Keratinocyte (primary cell): ENCODE measurements around the gene SPOCD1. TPM values are rescaled to one million over a fixed set of nuclear protein-coding genes. Genes with fewer than 3 reads are reported as not detected.

Experiments
- DNase-seq: peaks from one replicate; pipeline ENCODE4 v3.0.0-alpha.2; 2011; ENCODE audit warnings: low read depth, missing footprints, low spot score
- FAIRE-seq: peaks from 2 replicates; lab custom pipeline; 2011; peaks lifted over from hg19 to GRCh38; lab: Jason Lieb, UNC
- H2AFZ ChIP-seq: 2 replicates; pipeline ENCODE4 v1.6.0; 2012; ENCODE audit warnings: low read length, control low read depth, inconsistent platforms; ENCODE audit not compliant: control insufficient read depth
- H3K27ac ChIP-seq: 2 replicates; pipeline ENCODE4 v1.5.1; 2011; ENCODE audit warnings: low read length; ENCODE audit not compliant: control insufficient read depth, insufficient read depth
- H3K27me3 ChIP-seq: 3 replicates; pipeline ENCODE4 v1.6.0; 2011; ENCODE audit warnings: low read length; ENCODE audit not compliant: control insufficient read depth, insufficient read depth; ENCODE audit errors: extremely low read depth
- H3K36me3 ChIP-seq, 2 experiments: 2 replicates in 1 of 2; 3 replicates in 1 of 2; pipeline ENCODE4 v1.5.1; 2011; ENCODE audit warnings: low read length in 2 of 2, mild to moderate bottlenecking in 1 of 2; ENCODE audit not compliant: control insufficient read depth in 2 of 2, insufficient read depth in 2 of 2; ENCODE audit errors: extremely low read depth in 1 of 2
- H3K4me1 ChIP-seq: 3 replicates; pipeline ENCODE4 v1.5.1; 2011; ENCODE audit warnings: low read length; ENCODE audit not compliant: control insufficient read depth, insufficient read depth; ENCODE audit errors: extremely low read depth
- H3K4me2 ChIP-seq: 3 replicates; pipeline ENCODE4 v1.6.0; 2011; ENCODE audit warnings: low read depth, low read length; ENCODE audit not compliant: control insufficient read depth, insufficient read depth; ENCODE audit errors: extremely low read depth
- H3K4me3 ChIP-seq, 3 experiments: fragments of 200-600 bp in 1 of 3; sonication (generic) in 1 of 3; 2 replicates in 2 of 3; 3 replicates in 1 of 3; pipeline ENCODE4 v1.5.1; 2011 to 2016; ENCODE audit warnings: low read length in 3 of 3, mild to moderate bottlenecking in 3 of 3, control low read depth in 2 of 3, inconsistent platforms in 1 of 3, low read depth in 1 of 3, mixed read lengths in 1 of 3, mixed run types in 1 of 3, moderate library complexity in 1 of 3; ENCODE audit not compliant: control insufficient read depth in 2 of 3, insufficient read depth in 2 of 3; ENCODE audit errors: extremely low read depth in 1 of 3
- H3K79me2 ChIP-seq: 2 replicates; pipeline ENCODE4 v1.6.0; 2012; ENCODE audit warnings: low read length; ENCODE audit not compliant: control insufficient read depth, insufficient read depth
- H3K9ac ChIP-seq: 3 replicates; pipeline ENCODE4 v1.6.0; 2011; ENCODE audit warnings: low read length; ENCODE audit not compliant: control insufficient read depth, insufficient read depth; ENCODE audit errors: extremely low read depth
- H3K9me1 ChIP-seq: 3 replicates; pipeline ENCODE4 v1.6.0; 2011; ENCODE audit warnings: low read length; ENCODE audit not compliant: control insufficient read depth, insufficient read depth; ENCODE audit errors: extremely low read depth
- H3K9me3 ChIP-seq: 2 replicates; pipeline ENCODE4 v1.5.1; 2012; ENCODE audit warnings: low read depth, low read length; ENCODE audit not compliant: control insufficient read depth
- H4K20me1 ChIP-seq: 3 replicates; pipeline ENCODE4 v1.6.0; 2011; ENCODE audit warnings: low read length; ENCODE audit not compliant: control insufficient read depth, insufficient read depth; ENCODE audit errors: extremely low read depth
- CTCF ChIP-seq, 3 experiments: IDR thresholded peaks in 1 of 3; conservative IDR thresholded peaks in 1 of 3; optimal IDR thresholded peaks in 1 of 3; 2 replicates in 2 of 3; 3 replicates in 1 of 3; pipeline versions ENCODE3 to v1.5.1; 2011; ENCODE audit warnings: low read length in 3 of 3, mild to moderate bottlenecking in 3 of 3, moderate library complexity in 2 of 3, control low read depth in 1 of 3, inconsistent platforms in 1 of 3; ENCODE audit not compliant: insufficient read depth in 2 of 3; ENCODE audit errors: extremely low read depth in 1 of 3
- EZH2 ChIP-seq: IDR thresholded peaks from one replicate; pipeline ENCODE4 v1.6.1; 2012; ENCODE audit warnings: inconsistent platforms, mild to moderate bottlenecking, low read length, moderate library complexity
- dilution Hi-C: fragments of 300-500 bp; cut with MboI; formaldehyde crosslinking; loops from one replicate; pipeline ENCODE4 v1.7.0; 2020; ENCODE audit warnings: low sequenced_read_pairs; ENCODE audit not compliant: extremely low pct_ligation_motif_present
- polyA plus RNA-seq, 5 experiments: library from polyadenylated mRNA; depleted of rRNA in 3 of 5; stranded (reverse) in 3 of 5; stranded (forward) in 1 of 5; unstranded in 1 of 5; fragments of >200 nt; gene quantifications; 1 replicate in 1 of 5; 2 replicates in 3 of 5; 3 replicates in 1 of 5; pipeline versions ENCODE4 v1.2.1 to v1.2.3, GENCODE V29; 2011 to 2012; ENCODE audit warnings: missing spikeins in 2 of 5, low read depth in 1 of 5, low replicate concordance in 1 of 5

SPOCD1 gene
- polyA plus RNA-seq, 1 donor (not counting 4 experiments of a cell fraction or from before 2014, with no cell fraction given), result 4.7 TPM

DNA sequence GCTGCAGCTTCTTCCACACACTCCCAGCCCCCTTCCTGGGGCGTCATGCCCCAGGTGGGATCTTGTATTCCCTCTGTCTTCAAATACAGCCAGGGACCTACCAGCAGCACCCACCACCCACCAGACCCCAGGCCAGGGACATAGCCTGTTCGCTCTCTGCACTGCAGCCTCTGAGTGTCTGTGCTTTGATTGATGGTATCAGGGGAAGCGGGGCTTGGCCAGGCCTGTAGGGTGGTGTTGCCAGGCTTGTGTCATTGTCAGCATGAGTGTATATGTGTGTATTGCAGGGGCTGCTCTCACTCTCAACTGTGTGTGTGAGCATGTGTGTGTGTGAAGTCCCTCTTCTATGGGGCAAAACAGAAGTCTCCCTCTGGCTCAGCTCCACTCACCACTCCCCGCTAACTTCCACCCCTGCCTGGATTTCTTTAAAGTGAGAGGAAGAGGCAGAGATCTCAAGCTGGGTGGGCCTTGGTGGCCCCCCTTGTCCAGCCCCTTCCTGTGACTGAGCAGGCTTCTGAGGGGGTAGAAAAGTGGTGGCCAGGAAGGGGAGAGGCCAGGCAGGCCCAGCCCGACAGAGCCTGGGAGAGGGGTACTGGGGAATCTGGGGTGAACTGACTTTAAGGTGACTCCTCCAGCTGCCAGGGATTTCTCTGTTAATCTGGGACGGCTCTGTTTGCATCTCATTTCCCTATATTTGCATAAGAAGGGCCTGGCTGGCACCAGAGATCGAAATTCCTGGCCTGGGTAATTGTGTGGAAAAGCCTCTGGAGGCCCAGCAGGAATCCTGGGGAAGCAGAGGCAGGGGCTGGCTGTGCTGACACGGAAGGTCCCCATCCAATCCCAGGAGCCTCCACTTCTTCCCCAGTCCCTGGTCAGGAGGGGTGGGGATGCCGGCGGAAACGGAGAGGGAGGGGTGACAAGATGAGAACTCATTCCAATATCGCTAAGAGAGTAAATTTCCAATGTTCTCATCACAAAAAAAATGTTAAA lies 33.1 kb downstream of the SPOCD1 start:
- no peak overlapping the region for H3K27ac ChIP-seq
- H3K9me3 ChIP-seq, result no peaks in the 10 kb centered on the region
- DNase-seq, result no peak
- H2AFZ ChIP-seq, result no peak overlapping the region
- H3K36me3 ChIP-seq, result no peaks in the 10 kb centered on the region
- dilution Hi-C loops, result no loop called here
- H3K27me3 ChIP-seq, result no peaks in the 10 kb centered on the region
- no peaks in the 10 kb centered on the region for H3K79me2 ChIP-seq
- FAIRE-seq, result no peak
- H3K9ac ChIP-seq, result no peak overlapping the region
- no peak overlapping the region for H3K4me2 ChIP-seq
- no peaks in the 10 kb centered on the region for H4K20me1 ChIP-seq
- H3K4me1 ChIP-seq, result peaks cover 2% of the 10 kb centered on the region
- no peak for TF ChIP-seq EZH2
- no peak for TF ChIP-seq CTCF (optimal IDR thresholded peaks at IDR 0.05 in 1 of 3, IDR thresholded peaks at IDR 0.05 in 1 of 3, conservative IDR thresholded peaks at IDR 0.05 in 1 of 3; ENCODE audit: extremely low read depth in 1 of 3, insufficient read depth in 2 of 3, low read length in 3 of 3)
- no peak overlapping the region for H3K4me3 ChIP-seq
- H3K9me1 ChIP-seq, result no peaks in the 10 kb centered on the region

GRCh38 chr1:31781756-31782371 lies 34.0 kb downstream of the SPOCD1 start:
- H3K4me3 ChIP-seq, result no peak overlapping the region
- no peak overlapping the region for H3K4me2 ChIP-seq
- no peaks in the 10 kb centered on the region for H3K9me3 ChIP-seq
- DNase-seq, result no peak
- H3K27me3 ChIP-seq, result no peaks in the 10 kb centered on the region
- no peaks in the 10 kb centered on the region for H3K9me1 ChIP-seq
- no peak overlapping the region for H3K9ac ChIP-seq
- TF ChIP-seq EZH2 (no peak), CTCF (optimal IDR thresholded peaks at IDR 0.05 in 1 of 3, IDR thresholded peaks at IDR 0.05 in 1 of 3, conservative IDR thresholded peaks at IDR 0.05 in 1 of 3; ENCODE audit: extremely low read depth in 1 of 3, insufficient read depth in 2 of 3, low read length in 3 of 3) (no peak)
- H3K36me3 ChIP-seq, result no peaks in the 10 kb centered on the region
- dilution Hi-C loops, result no loop called here
- H3K27ac ChIP-seq, result no peak overlapping the region
- no peaks in the 10 kb centered on the region for H4K20me1 ChIP-seq
- H3K4me1 ChIP-seq, result no peaks in the 10 kb centered on the region
- FAIRE-seq, result no peak
- H2AFZ ChIP-seq, result no peak overlapping the region
- no peaks in the 10 kb centered on the region for H3K79me2 ChIP-seq
